HepG2 (cell line): ENCODE results near the gene BCL2. TPM values are rescaled to one million over a fixed set of nuclear protein-coding genes. Genes with fewer than 3 reads are reported as not detected.

Source experiments
- HDAC1 ChIP-seq: sonication (generic); formaldehyde crosslinking; IDR thresholded peaks from 2 replicates; pipeline ENCODE4 v1.5.1; 2020; ENCODE audit warnings: mild to moderate bottlenecking, missing genetic modification reagents
- HOXA9 ChIP-seq: sonication (generic); formaldehyde crosslinking; IDR thresholded peaks from 2 replicates; pipeline ENCODE4 v1.8.1; 2022; ENCODE audit warnings: missing genetic modification reagents, mild to moderate bottlenecking, moderate library complexity, borderline replicate concordance
- MEIS2 ChIP-seq: sonication (generic); formaldehyde crosslinking; IDR thresholded peaks from 2 replicates; pipeline ENCODE4 v1.9.0; 2021; ENCODE audit warnings: mild to moderate bottlenecking, missing genetic modification reagents
- MXI1 ChIP-seq: IDR thresholded peaks from 3 replicates; pipeline ENCODE4 v1.6.1; 2012; ENCODE audit warnings: low read depth, low read length, inconsistent platforms, borderline replicate concordance
- RNF2 ChIP-seq: fragments of 450-650 bp; conservative IDR thresholded peaks from 2 replicates; pipeline ENCODE4 v1.6.1; 2016; ENCODE audit warnings: low read depth
- SMC3 ChIP-seq: IDR thresholded peaks from 2 replicates; pipeline ENCODE4 v1.6.1; 2011; ENCODE audit warnings: low read length, improper control_type of control experiment
- STAT5B ChIP-seq: sonication (generic); formaldehyde crosslinking; IDR thresholded peaks from 2 replicates; pipeline ENCODE4 v1.4.0; 2020; ENCODE audit warnings: missing genetic modification reagents
- YEATS4 ChIP-seq: sonication (generic); formaldehyde crosslinking; IDR thresholded peaks from 2 replicates; pipeline ENCODE4 v1.4.0; 2020; ENCODE audit warnings: missing genetic modification reagents, borderline replicate concordance
- ZMAT3 ChIP-seq: sonication (generic); formaldehyde crosslinking; conservative IDR thresholded peaks from 2 replicates; pipeline ENCODE4 v1.7.0; 2021; ENCODE audit warnings: missing genetic modification reagents
- ZNF234 ChIP-seq: sonication (generic); formaldehyde crosslinking; conservative IDR thresholded peaks from 2 replicates; pipeline ENCODE4 v1.5.1; 2020; ENCODE audit warnings: mild to moderate bottlenecking, missing genetic modification reagents
- ZNF670 ChIP-seq: sonication (generic); formaldehyde crosslinking; IDR thresholded peaks from 2 replicates; pipeline ENCODE4 v1.8.0; 2022; ENCODE audit warnings: mild to moderate bottlenecking, missing genetic modification reagents, borderline replicate concordance
- ZNF713 ChIP-seq: sonication (generic); formaldehyde crosslinking; IDR thresholded peaks from 2 replicates; pipeline ENCODE4 v1.4.0; 2020; ENCODE audit warnings: mild to moderate bottlenecking, missing genetic modification reagents
- ZSCAN20 ChIP-seq: sonication (generic); formaldehyde crosslinking; IDR thresholded peaks from 2 replicates; pipeline ENCODE4 v1.4.0; 2020; ENCODE audit warnings: missing genetic modification reagents, mild to moderate bottlenecking, borderline replicate concordance
- ZSCAN29 ChIP-seq: sonication (generic); formaldehyde crosslinking; conservative IDR thresholded peaks from 2 replicates; pipeline ENCODE4 v1.4.0; 2020; ENCODE audit warnings: mild to moderate bottlenecking, missing genetic modification reagents
- polyA plus RNA-seq, 8 experiments: library from polyadenylated mRNA; depleted of rRNA in 3 of 8; stranded (reverse) in 7 of 8; unstranded in 1 of 8; fragments of >200 nt; fragmentation: Illumina TruSeq in 4 of 8; extraction: Trizol in 4 of 8; gene quantifications; 2 replicates each; pipeline versions ENCODE4 v1.2.1 to v1.2.3, GENCODE V29; 2011 to 2016; ENCODE audit warnings: low read depth in 4 of 8, missing spikeins in 1 of 8, mixed read lengths in 1 of 8; ENCODE audit not compliant: insufficient read depth in 1 of 8
- total RNA-seq, 5 experiments: library from RNA; depleted of rRNA; stranded (reverse); fragments of >200 nt; fragmentation: Illumina TruSeq; extraction: Trizol; gene quantifications; 2 replicates each; pipeline ENCODE4 v1.2.3, GENCODE V29; 2016; ENCODE audit warnings: low read depth in 1 of 5
- TF ChIP-seq, protein P1 (sequence below): sonication (generic); formaldehyde crosslinking; IDR thresholded peaks from 2 replicates; pipeline ENCODE4 v1.4.0; 2020; ENCODE audit warnings: missing genetic modification reagents, mild to moderate bottlenecking, borderline replicate concordance
- TF ChIP-seq, protein P2 (sequence below): conservative IDR thresholded peaks from 2 replicates; pipeline ENCODE4 v1.6.1; 2018; ENCODE audit warnings: missing genetic modification reagents
- TF ChIP-seq, protein P3 (sequence below), 2 experiments: IDR thresholded peaks; 2 replicates each; pipeline ENCODE4 v1.6.1; 2011 to 2012; ENCODE audit warnings: low read length in 2 of 2, borderline replicate concordance in 1 of 2, low read depth in 1 of 2, mild to moderate bottlenecking in 1 of 2, moderate library complexity in 1 of 2
- TF ChIP-seq, protein P4 (sequence below): IDR thresholded peaks from 2 replicates; pipeline ENCODE4 v1.6.1; 2016; ENCODE audit warnings: missing genetic modification reagents, missing compliant biosample characterization

BCL2 gene
- total and polyA plus RNA-seq, 2 of the 13 experiments (the other 11 are each of a cell fraction or from before 2014, with no cell fraction given) = 0.07 to 0.53 TPM

GRCh38 chr18:63367053-63367953 lies 47.7 kb upstream of the BCL2 start, which contains the start of gene KDSR (continued):
- TF ChIP-seq, protein P1, sequence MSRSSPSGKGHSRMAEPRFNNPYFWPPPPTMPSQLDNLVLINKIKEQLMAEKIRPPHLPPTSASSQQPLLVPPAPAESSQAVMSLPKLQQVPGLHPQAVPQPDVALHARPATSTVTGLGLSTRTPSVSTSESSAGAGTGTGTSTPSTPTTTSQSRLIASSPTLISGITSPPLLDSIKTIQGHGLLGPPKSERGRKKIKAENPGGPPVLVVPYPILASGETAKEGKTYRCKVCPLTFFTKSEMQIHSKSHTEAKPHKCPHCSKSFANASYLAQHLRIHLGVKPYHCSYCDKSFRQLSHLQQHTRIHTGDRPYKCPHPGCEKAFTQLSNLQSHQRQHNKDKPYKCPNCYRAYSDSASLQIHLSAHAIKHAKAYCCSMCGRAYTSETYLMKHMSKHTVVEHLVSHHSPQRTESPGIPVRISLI = no peak
- TF ChIP-seq YEATS4 (peak; percentile 88), MEIS2 (CRISPR knock-in tag) (peak; percentile 89; the same call in 1 of the 2 replicates), ZNF713 (CRISPR knock-in tag) (peak; percentile 75; the same call in 1 of the 2 replicates), HDAC1 (CRISPR knock-in tag) (0 out of 2 replicates have a peak, but pooled peaks have one; percentile 29), RNF2 (peak; percentile 76; the same call in 1 of the 2 replicates), ZNF670 (CRISPR knock-in tag) (peak; percentile 47; the same call in 1 of the 2 replicates), ZSCAN29 (CRISPR knock-in tag) (no peak), MXI1 (0 out of 3 replicates have a peak, but pooled peaks have one; percentile 25), ZNF234 (CRISPR knock-in tag) (no peak), STAT5B (CRISPR knock-in tag) (no peak), ZMAT3 (CRISPR knock-in tag) (no peak), HOXA9 (CRISPR knock-in tag) (no peak), ZSCAN20 (peak; percentile 69; the same call in 1 of the 2 replicates), SMC3 (no peak)
- TF ChIP-seq, protein P2, sequence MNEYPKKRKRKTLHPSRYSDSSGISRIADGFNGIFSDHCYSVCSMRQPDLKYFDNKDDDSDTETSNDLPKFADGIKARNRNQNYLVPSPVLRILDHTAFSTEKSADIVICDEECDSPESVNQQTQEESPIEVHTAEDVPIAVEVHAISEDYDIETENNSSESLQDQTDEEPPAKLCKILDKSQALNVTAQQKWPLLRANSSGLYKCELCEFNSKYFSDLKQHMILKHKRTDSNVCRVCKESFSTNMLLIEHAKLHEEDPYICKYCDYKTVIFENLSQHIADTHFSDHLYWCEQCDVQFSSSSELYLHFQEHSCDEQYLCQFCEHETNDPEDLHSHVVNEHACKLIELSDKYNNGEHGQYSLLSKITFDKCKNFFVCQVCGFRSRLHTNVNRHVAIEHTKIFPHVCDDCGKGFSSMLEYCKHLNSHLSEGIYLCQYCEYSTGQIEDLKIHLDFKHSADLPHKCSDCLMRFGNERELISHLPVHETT = peak; percentile 40; the same call in 1 of the 2 replicates
- TF ChIP-seq, protein P3, sequence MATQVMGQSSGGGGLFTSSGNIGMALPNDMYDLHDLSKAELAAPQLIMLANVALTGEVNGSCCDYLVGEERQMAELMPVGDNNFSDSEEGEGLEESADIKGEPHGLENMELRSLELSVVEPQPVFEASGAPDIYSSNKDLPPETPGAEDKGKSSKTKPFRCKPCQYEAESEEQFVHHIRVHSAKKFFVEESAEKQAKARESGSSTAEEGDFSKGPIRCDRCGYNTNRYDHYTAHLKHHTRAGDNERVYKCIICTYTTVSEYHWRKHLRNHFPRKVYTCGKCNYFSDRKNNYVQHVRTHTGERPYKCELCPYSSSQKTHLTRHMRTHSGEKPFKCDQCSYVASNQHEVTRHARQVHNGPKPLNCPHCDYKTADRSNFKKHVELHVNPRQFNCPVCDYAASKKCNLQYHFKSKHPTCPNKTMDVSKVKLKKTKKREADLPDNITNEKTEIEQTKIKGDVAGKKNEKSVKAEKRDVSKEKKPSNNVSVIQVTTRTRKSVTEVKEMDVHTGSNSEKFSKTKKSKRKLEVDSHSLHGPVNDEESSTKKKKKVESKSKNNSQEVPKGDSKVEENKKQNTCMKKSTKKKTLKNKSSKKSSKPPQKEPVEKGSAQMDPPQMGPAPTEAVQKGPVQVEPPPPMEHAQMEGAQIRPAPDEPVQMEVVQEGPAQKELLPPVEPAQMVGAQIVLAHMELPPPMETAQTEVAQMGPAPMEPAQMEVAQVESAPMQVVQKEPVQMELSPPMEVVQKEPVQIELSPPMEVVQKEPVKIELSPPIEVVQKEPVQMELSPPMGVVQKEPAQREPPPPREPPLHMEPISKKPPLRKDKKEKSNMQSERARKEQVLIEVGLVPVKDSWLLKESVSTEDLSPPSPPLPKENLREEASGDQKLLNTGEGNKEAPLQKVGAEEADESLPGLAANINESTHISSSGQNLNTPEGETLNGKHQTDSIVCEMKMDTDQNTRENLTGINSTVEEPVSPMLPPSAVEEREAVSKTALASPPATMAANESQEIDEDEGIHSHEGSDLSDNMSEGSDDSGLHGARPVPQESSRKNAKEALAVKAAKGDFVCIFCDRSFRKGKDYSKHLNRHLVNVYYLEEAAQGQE (IDR thresholded peaks at IDR 0.05; ENCODE audit: borderline replicate concordance in 1 of 2, low read depth in 1 of 2, low read length in 2 of 2) = peak in 1 of 2 experiments; percentile 35; a peak in 1 of 4 replicates
- TF ChIP-seq, protein P4, sequence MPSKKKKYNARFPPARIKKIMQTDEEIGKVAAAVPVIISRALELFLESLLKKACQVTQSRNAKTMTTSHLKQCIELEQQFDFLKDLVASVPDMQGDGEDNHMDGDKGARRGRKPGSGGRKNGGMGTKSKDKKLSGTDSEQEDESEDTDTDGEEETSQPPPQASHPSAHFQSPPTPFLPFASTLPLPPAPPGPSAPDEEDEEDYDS (CRISPR knock-in tag) = peak; percentile 58
